M059J (cell line): ENCODE data around the gene RAPGEF2. TPM values are rescaled to one million over a fixed set of nuclear protein-coding genes. Genes with fewer than 3 reads are reported as not detected.

Experiments
- DNase-seq: peaks from one replicate; pipeline ENCODE4 v3.0.0-alpha.2; 2012; ENCODE audit warnings: low read depth
- total RNA-seq: library from RNA; depleted of rRNA; stranded (reverse); fragments of >200 nt; shearing (Covaris generic); gene quantifications from 2 replicates; pipeline ENCODE4 v1.2.3, GENCODE V29; 2014

Gene RAPGEF2
- total RNA-seq, 1 experiment from 2014 or later: 21.4 TPM

GRCh38 chr4:159273841-159274240 lies 171.0 kb downstream of the RAPGEF2 start:
- DNase-seq: no peak

DNA sequence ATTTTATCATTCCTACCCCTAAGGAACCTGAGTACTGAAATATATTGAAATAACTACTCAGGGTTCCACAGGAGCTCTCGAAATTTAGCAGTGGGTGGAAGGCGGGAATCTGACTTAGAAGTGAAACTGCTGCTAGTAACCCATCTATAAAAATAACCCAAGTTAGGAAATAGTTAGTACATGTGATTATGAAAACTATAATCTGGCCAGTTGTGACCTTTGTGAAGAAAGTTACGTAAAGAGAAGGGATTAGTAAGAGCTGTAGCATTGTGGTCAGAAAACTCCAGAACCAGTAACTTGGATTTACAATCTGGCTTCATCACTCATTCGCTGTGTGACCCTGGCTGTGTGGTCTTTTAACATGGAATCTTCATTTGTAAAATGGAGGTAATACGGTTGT lies 175.5 kb downstream of the RAPGEF2 start:
- no peak for DNase-seq

- DNase-seq: no peak
Measured at GRCh38 chr4:159279084-159279483, 176.2 kb downstream of the RAPGEF2 start.

DNA sequence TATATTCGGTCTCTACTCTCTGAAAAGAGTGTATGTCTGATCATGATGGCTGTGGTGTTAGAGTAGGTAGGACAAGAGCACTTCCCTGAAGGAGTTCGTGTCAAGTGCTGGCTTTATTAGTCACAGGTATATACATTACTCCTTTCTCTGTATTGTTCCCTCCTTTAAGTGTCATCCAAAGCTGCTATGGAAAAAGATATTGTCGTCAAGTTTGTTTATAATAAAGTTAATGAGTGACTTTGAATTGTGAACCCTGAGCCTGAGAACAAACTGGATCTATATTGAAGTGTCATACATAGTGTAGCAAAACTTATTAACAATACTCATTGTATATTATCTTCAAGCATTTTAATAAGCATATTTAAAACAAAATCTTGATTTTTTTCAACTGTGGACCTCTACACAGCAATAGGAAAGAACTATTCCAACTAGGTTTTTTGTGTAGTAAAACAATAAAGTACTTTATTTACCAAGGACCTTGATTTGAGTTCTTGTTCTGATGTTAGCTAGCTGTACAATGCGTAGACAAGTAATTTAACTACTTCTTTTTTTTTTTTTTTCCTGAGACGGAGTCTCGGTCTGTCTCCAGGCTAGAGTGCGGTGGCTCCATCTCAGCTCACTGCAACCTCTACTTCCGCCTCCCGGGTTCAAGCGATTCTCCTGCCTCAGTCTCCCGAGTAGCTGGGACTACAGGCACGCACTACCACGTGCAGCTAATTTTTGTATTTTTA lies 177.7 kb downstream of the RAPGEF2 start:
- no peak for DNase-seq

- DNase-seq: no peak
Measured at GRCh38 chr4:159281771-159282170, 178.9 kb downstream of the RAPGEF2 start.

GRCh38 chr4:159282329-159282728 lies 179.4 kb downstream of the RAPGEF2 start:
- no peak for DNase-seq

GRCh38 chr4:159282944-159283343 lies 180.1 kb downstream of the RAPGEF2 start:
- DNase-seq: no peak

GRCh38 chr4:159283696-159284095 lies 180.8 kb downstream of the RAPGEF2 start:
- DNase-seq: peak; percentile 77

- DNase-seq: no peak
Measured at GRCh38 chr4:159284113-159284512, 181.2 kb downstream of the RAPGEF2 start.

DNA sequence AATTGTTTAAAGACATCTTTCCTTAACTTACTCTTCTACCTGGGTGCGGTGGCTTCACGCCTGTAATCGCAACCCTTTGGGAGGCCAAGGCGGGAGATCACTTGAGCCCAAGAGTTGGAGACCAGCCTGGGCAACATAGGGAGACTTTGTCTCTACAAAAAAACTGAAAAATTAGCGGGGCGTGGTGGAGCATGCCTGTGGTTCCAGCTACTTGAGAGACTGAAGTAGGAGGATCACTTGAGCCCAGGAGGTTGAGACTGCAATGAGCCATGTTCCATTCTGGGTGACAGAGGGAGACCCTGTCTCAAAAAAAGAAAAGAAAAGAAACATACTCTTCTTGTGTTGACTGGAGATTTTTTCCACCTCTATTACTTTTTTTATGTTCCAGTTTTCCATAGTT lies 181.9 kb downstream of the RAPGEF2 start:
- DNase-seq: no peak

GRCh38 chr4:159287767-159288166 lies 184.9 kb downstream of the RAPGEF2 start:
- no peak for DNase-seq

- DNase-seq: no peak
Measured at GRCh38 chr4:159289682-159290081, 186.8 kb downstream of the RAPGEF2 start.

- DNase-seq: peak; percentile 74
Measured at GRCh38 chr4:159290321-159291030, 187.6 kb downstream of the RAPGEF2 start.

GRCh38 chr4:159291176-159291575 lies 188.3 kb downstream of the RAPGEF2 start:
- no peak for DNase-seq

DNA sequence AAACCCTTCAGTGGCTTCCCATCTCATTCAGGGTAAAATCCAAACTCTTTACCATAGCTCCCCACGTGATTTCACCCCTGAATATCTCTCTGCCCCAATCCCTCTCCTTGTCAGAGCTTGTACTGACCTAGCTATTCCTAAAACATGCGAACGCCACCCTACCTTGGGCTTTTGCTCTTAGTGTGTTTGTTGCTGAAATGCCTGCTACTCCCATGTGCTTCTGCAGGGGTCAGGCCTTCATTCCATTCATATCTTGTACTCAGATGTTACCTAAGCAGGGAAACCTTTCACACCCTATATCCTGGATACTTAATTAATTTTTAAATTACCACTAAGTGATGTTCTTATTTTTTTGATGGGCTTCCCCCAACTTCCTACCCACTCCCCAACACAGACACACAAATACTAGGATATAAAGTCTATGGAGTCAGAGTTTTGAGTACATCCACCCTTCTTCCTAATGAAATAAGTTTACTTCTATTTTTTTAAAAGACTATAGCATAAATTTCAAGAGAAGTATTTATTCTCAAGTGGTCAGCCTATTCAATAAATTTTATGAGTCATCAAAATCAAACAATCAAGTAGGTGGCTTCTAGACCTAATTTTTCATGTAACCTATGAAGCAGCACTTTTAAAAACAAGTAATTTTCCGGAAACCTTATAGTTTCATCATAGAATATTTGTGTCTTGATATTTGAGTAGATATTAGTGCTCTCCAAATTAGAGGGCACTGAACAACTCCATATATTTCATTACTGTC lies 189.4 kb downstream of the RAPGEF2 start:
- DNase-seq: no peak

- no peak for DNase-seq
Measured at GRCh38 chr4:159293811-159294515, 191.1 kb downstream of the RAPGEF2 start.

GRCh38 chr4:159296061-159296460 lies 193.2 kb downstream of the RAPGEF2 start:
- peak; percentile 67 for DNase-seq

DNA sequence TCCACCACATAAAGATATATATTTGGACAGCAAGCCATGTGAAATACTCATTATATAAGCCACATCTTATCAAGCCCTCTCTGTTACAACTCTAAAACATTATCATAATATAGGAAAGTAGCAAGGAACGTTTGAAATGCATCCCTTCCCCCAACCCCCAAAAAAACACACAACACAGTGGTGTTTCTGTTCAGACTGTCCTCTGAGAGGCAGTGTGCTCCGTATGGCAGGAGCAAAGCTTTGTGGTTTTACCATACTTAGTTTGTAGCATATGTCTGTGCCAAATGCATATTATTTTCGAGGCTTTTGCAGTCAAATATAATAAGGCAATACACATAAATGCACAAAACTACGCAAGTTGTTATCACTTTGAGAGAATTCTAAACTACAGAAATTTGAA lies 194.2 kb downstream of the RAPGEF2 start:
- no peak for DNase-seq

DNA sequence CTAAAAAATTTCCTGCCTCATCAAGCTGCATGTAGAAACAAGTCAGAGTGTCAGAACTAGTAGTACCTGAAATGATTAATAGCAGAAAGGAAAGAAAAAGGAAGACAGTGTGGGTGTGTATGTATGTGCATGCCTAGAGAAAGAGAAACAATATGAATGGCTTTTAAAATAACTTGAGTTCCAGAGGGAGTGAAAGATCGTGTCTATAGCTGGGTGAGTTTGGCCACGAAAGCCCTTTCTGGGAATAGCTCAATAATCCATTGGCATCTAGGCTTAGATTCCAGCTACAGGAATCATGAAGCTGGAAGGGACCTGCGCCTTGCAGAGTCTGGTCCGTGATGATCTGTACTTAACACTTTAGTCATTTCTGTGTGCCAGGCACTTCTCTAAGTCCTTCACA lies 195.6 kb downstream of the RAPGEF2 start:
- DNase-seq: peak; percentile 44

GRCh38 chr4:159303435-159303834 lies 200.6 kb downstream of the RAPGEF2 start:
- no peak for DNase-seq

DNA sequence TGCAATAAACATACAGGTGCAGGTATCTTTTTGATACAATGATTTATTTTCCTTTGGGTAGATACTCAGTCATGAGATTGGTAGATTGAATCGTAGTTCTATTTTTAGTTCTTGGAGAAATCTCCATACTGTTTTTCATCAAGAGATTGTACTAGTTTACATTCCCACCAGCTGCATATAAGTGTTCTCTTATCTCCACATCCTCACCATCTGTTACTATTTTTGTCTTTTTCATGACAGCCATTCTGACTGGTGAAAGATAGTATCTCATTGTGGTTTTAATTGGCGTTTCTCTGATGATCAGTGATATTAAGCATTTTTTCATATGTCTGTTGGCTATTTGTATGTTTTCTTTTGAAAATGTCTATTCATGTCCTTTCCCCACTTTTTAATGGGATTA lies 202.2 kb downstream of the RAPGEF2 start:
- DNase-seq: no peak

GRCh38 chr4:159307929-159308328 lies 205.1 kb downstream of the RAPGEF2 start:
- no peak for DNase-seq
